Liver (tissue), 9 donors: ENCODE data around the gene CRYBA2. TPM values are rescaled to one million over a fixed set of nuclear protein-coding genes. Genes with fewer than 3 reads are reported as not detected.

ENCODE experiments used
- DNase-seq: peaks from one replicate; pipeline ENCODE4 v3.0.0-alpha.2; 2017; ENCODE audit warnings: low spot score
- H3K27ac ChIP-seq, 2 donors: one replicate each; pipeline ENCODE4 v1.7.0; 2013; ENCODE audit warnings: inconsistent platforms in 2 of 2, low read length in 2 of 2, control low read depth in 1 of 2, low read depth in 1 of 2, mild to moderate bottlenecking in 1 of 2
- H3K27me3 ChIP-seq, 4 donors: one replicate each; pipeline versions ENCODE4 v1.6.1 to v1.7.0; 2013; ENCODE audit warnings: low read length in 3 of 4, inconsistent platforms in 1 of 4, mild to moderate bottlenecking in 1 of 4, moderate library complexity in 1 of 4; ENCODE audit not compliant: control insufficient read depth in 4 of 4, insufficient read depth in 4 of 4
- H3K36me3 ChIP-seq, 4 donors: one replicate each; pipeline versions ENCODE4 v1.6.1 to v1.7.0; 2013; ENCODE audit warnings: low read length in 3 of 4, mild to moderate bottlenecking in 3 of 4, low read depth in 1 of 4, moderate library complexity in 1 of 4; ENCODE audit not compliant: control insufficient read depth in 4 of 4, insufficient read depth in 3 of 4
- H3K4me1 ChIP-seq, 4 donors: one replicate each; pipeline versions ENCODE4 v1.6.1 to v1.7.0; 2013; ENCODE audit warnings: low read length in 3 of 4, mild to moderate bottlenecking in 3 of 4, moderate library complexity in 1 of 4; ENCODE audit not compliant: control insufficient read depth in 4 of 4, insufficient read depth in 4 of 4
- H3K4me3 ChIP-seq, 3 donors: one replicate each; pipeline versions ENCODE4 v1.6.1 to v1.7.0; 2013; ENCODE audit warnings: low read length in 3 of 3, control low read depth in 1 of 3, low read depth in 1 of 3, mild to moderate bottlenecking in 1 of 3
- H3K9ac ChIP-seq, 2 donors: one replicate each; pipeline ENCODE4 v1.7.0; 2013; ENCODE audit warnings: low read length in 2 of 2, mild to moderate bottlenecking in 2 of 2, moderate library complexity in 2 of 2, control low read depth in 1 of 2, low read depth in 1 of 2
- H3K9me3 ChIP-seq, 4 donors: one replicate each; pipeline versions ENCODE4 v1.6.1 to v1.7.0; 2013; ENCODE audit warnings: low read length in 3 of 4; ENCODE audit not compliant: control insufficient read depth in 4 of 4
- ATF3 ChIP-seq: IDR thresholded peaks from 2 replicates; pipeline ENCODE4 v1.6.1; 2016; ENCODE audit warnings: antibody characterized with exemption
- EGR1 ChIP-seq, 2 donors: IDR thresholded peaks; 2 replicates each; pipeline ENCODE4 v1.6.1; 2016 to 2018; ENCODE audit warnings: antibody characterized with exemption in 2 of 2, low read depth in 2 of 2
- FOXA1 ChIP-seq: IDR thresholded peaks from 2 replicates; pipeline ENCODE4 v1.6.1; 2016; ENCODE audit warnings: antibody characterized with exemption
- FOXA2 ChIP-seq: IDR thresholded peaks from 2 replicates; pipeline ENCODE4 v1.6.1; 2016; ENCODE audit warnings: antibody characterized with exemption
- GABPA ChIP-seq, 2 donors: IDR thresholded peaks in 1 of 2; conservative IDR thresholded peaks in 1 of 2; 2 replicates each; pipeline ENCODE4 v1.6.1; 2016; ENCODE audit warnings: antibody characterized with exemption in 2 of 2, mild to moderate bottlenecking in 1 of 2, moderate library complexity in 1 of 2
- HNF4A ChIP-seq, 2 donors: conservative IDR thresholded peaks; 2 replicates each; pipeline ENCODE4 v1.6.1; 2016; ENCODE audit warnings: antibody characterized with exemption in 2 of 2, mild to moderate bottlenecking in 2 of 2
- HNF4G ChIP-seq: IDR thresholded peaks from 2 replicates; pipeline ENCODE4 v1.6.1; 2016; ENCODE audit warnings: antibody characterized with exemption
- MAX ChIP-seq: IDR thresholded peaks from 2 replicates; pipeline ENCODE4 v1.6.1; 2016; ENCODE audit warnings: antibody characterized with exemption
- NR2F2 ChIP-seq: IDR thresholded peaks from 2 replicates; pipeline ENCODE4 v1.6.1; 2016; ENCODE audit warnings: antibody characterized with exemption
- RAD21 ChIP-seq, 2 donors: IDR thresholded peaks; 2 replicates each; pipeline ENCODE4 v1.6.1; 2016; ENCODE audit warnings: antibody characterized with exemption in 2 of 2, mild to moderate bottlenecking in 2 of 2
- REST ChIP-seq: IDR thresholded peaks from 2 replicates; pipeline ENCODE4 v1.6.1; 2016; ENCODE audit warnings: antibody characterized with exemption, mild to moderate bottlenecking
- SP1 ChIP-seq: IDR thresholded peaks from 2 replicates; pipeline ENCODE4 v1.6.1; 2018; ENCODE audit warnings: antibody characterized with exemption, mild to moderate bottlenecking
- TAF1 ChIP-seq: conservative IDR thresholded peaks from 2 replicates; pipeline ENCODE4 v1.6.1; 2016; ENCODE audit warnings: antibody characterized with exemption, mild to moderate bottlenecking
- YY1 ChIP-seq: IDR thresholded peaks from 2 replicates; pipeline ENCODE4 v1.6.1; 2016; ENCODE audit warnings: antibody characterized with exemption, mild to moderate bottlenecking
- ZBTB33 ChIP-seq: IDR thresholded peaks from 2 replicates; pipeline ENCODE4 v1.6.1; 2016; ENCODE audit warnings: antibody characterized with exemption
- WGBS: extraction: QIAGEN DNeasy Blood & Tissue Kit; methylation state at CpG from one replicate; pipeline ENCODE4 v1.1.7; 2013; 5-methylcytosine and 5-hydroxymethylcytosine counted together
- polyA plus RNA-seq, 2 donors: library from polyadenylated mRNA; stranded (reverse) in 1 of 2; unstranded in 1 of 2; fragments of 200-250 nt in 1 of 2; fragments of >200 nt in 1 of 2; fragmentation: Nextera tagmentation in 1 of 2; extraction: Ambion mirVana in 1 of 2; gene quantifications; one replicate each; pipeline versions ENCODE4 v1.2.1 to v1.2.3, GENCODE V29; 2013 to 2015
- total RNA-seq, 2 donors: library from RNA; depleted of rRNA; stranded (reverse); fragments of >200 nt; gene quantifications; one replicate each; pipeline ENCODE4 v1.2.3, GENCODE V29; 2014
- TF ChIP-seq, protein P1 (sequence below): fragments of 150-350 bp; IDR thresholded peaks from 2 replicates; pipeline ENCODE4 v1.5.1; 2017; ENCODE audit warnings: improper control_type of control experiment, low read depth, low read length; ENCODE audit not compliant: missing input control
- donor health status: healthy.
- donor health status: healthy.
- donor health status: healthy.
- donor health status: healthy.
- donor health status: healthy.

CRYBA2 gene
- total and polyA plus RNA-seq, 4 donors = not detected

GRCh38 chr2:219009294-219009693, 16.1 kb upstream of the CRYBA2 start:
- Histone ChIP-seq H3K27ac (no peak overlapping the region), H3K36me3 (no peaks in the 10 kb centered on the region), H3K4me1 (no peaks in the 10 kb centered on the region), H3K9me3 (no peaks in the 10 kb centered on the region), H3K27me3 (no peaks in the 10 kb centered on the region), H3K9ac (no peak overlapping the region), H3K4me3 (no peak overlapping the region)
- WGBS = 84% methylated on average over 2 of the region's 2 CpGs
- TF ChIP-seq ZBTB33 (no peak), MAX (no peak), EGR1 (IDR thresholded peaks at IDR 0.05; ENCODE audit: low read depth in 2 of 2) (no peak), GABPA (IDR thresholded peaks at IDR 0.05 in 1 of 2, conservative IDR thresholded peaks at IDR 0.05 in 1 of 2) (no peak), TAF1 (no peak), HNF4A (conservative IDR thresholded peaks at IDR 0.05) (no peak), YY1 (no peak), FOXA2 (no peak)
- no peak for DNase-seq

GRCh38 chr2:219003979-219004378, 10.8 kb upstream of the CRYBA2 start:
- no peak for TF ChIP-seq GABPA (IDR thresholded peaks at IDR 0.05 in 1 of 2, conservative IDR thresholded peaks at IDR 0.05 in 1 of 2)
- TF ChIP-seq HNF4G = no peak
- TF ChIP-seq ZBTB33 = no peak
- Histone ChIP-seq H3K9me3 (no peaks in the 10 kb centered on the region), H3K36me3 (no peaks in the 10 kb centered on the region), H3K4me1 (peaks cover 4 to 30% (median 17%) of the 10 kb centered on the region in 4 donors), H3K9ac (no peak overlapping the region), H3K27me3 (no peaks in the 10 kb centered on the region), H3K4me3 (no peak overlapping the region), H3K27ac (no peak overlapping the region)
- no peak for DNase-seq
- WGBS = 95% methylated on average over 3 of the region's 3 CpGs

GRCh38 chr2:219003267-219003634, 10.0 kb upstream of the CRYBA2 start:
- Histone ChIP-seq H3K27ac (no peak overlapping the region), H3K27me3 (no peaks in the 10 kb centered on the region), H3K9me3 (no peaks in the 10 kb centered on the region), H3K36me3 (no peaks in the 10 kb centered on the region), H3K4me3 (peak overlapping the region in 1 of 3 donors; percentile 47), H3K4me1 (peaks cover 4 to 33% (median 17%) of the 10 kb centered on the region in 4 donors), H3K9ac (no peak overlapping the region)
- DNase-seq = no peak
- 22% methylated on average over 20 of the region's 20 CpGs for WGBS
- TF ChIP-seq NR2F2 (no peak), SP1 (no peak), YY1 (no peak), FOXA1 (no peak), RAD21 (IDR thresholded peaks at IDR 0.05) (no peak), ATF3 (no peak), ZBTB33 (no peak), REST (no peak), TAF1 (no peak)
- TF ChIP-seq, protein P1, sequence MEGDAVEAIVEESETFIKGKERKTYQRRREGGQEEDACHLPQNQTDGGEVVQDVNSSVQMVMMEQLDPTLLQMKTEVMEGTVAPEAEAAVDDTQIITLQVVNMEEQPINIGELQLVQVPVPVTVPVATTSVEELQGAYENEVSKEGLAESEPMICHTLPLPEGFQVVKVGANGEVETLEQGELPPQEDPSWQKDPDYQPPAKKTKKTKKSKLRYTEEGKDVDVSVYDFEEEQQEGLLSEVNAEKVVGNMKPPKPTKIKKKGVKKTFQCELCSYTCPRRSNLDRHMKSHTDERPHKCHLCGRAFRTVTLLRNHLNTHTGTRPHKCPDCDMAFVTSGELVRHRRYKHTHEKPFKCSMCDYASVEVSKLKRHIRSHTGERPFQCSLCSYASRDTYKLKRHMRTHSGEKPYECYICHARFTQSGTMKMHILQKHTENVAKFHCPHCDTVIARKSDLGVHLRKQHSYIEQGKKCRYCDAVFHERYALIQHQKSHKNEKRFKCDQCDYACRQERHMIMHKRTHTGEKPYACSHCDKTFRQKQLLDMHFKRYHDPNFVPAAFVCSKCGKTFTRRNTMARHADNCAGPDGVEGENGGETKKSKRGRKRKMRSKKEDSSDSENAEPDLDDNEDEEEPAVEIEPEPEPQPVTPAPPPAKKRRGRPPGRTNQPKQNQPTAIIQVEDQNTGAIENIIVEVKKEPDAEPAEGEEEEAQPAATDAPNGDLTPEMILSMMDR = no peak
